ENCODE results near the gene NR6A1. TPM values are rescaled to one million over a fixed set of nuclear protein-coding genes. Genes with fewer than 3 reads are reported as not detected.

Gene NR6A1
- total RNA-seq, 1 experiment from 2014 or later: 99.3 TPM

- no peak overlapping the region for H3T11ph ChIP-seq (ENCODE audit: low read length)
- no peaks in the 10 kb centered on the region for H3K23me2 ChIP-seq (ENCODE audit: insufficient read length, low read depth, low read length, poor library complexity, severe bottlenecking)
- TF ChIP-seq CTCF (conservative IDR thresholded peaks at IDR 0.05): no peak
- H3K4me2 ChIP-seq (ENCODE audit: insufficient read depth, insufficient read length, low read length): no peak overlapping the region
- no peak overlapping the region for H2BK15ac ChIP-seq (ENCODE audit: low read depth, low read length)
- Mint-ChIP-seq H3K27me3 (ENCODE audit: low read depth) (peaks cover 2% of the 10 kb centered on the region), H3K4me1 (peaks cover 2 to 20% of the 10 kb centered on the region in 2 experiments; a peak in 3 of 4 replicates), H3K9me3 (no peaks in the 10 kb centered on the region), H3K36me3 (ENCODE audit: insufficient read depth in 1 of 3, low read depth in 3 of 3) (0 out of 7 replicates have a peak, but pooled peaks cover 0 to 5% (median 2%) of the 10 kb centered on the region in 3 experiments), H3K4me3 (peak overlapping the region in 1 of 2 experiments; percentile 22; a peak in 1 of 5 replicates), H3K27ac (peak overlapping the region in 1 of 3 experiments; percentile 25; a peak in 1 of 7 replicates)
- DNase-seq: peak; percentile 28
- no peak overlapping the region for H2BK5ac ChIP-seq (ENCODE audit: insufficient read length, low read length)
- H4K91ac ChIP-seq (ENCODE audit: insufficient read length, low read depth, low read length): no peak overlapping the region
- H3K27me3 ChIP-seq (ENCODE audit: insufficient read depth, low read length): no peaks in the 10 kb centered on the region
- H2BK120ac ChIP-seq (ENCODE audit: low read depth, low read length, poor library complexity, severe bottlenecking): no peak overlapping the region
- no peak overlapping the region for H2AK5ac ChIP-seq (ENCODE audit: insufficient read length, low read length)
- H2AFZ ChIP-seq (ENCODE audit: low read length): no peak overlapping the region
- no peak overlapping the region for H3K18ac ChIP-seq (ENCODE audit: insufficient read length, low read depth, low read length)
- H4K8ac ChIP-seq (replicated peaks; ENCODE audit: insufficient read length, low read depth, low read length): no peak overlapping the region
- no peaks in the 10 kb centered on the region for H3K9me3 ChIP-seq (ENCODE audit: control insufficient read depth, low read depth, low read length)
- H3K79me1 ChIP-seq (ENCODE audit: insufficient read depth, low read depth, low read length, poor library complexity, severe bottlenecking): no peaks in the 10 kb centered on the region
- no peaks in the 10 kb centered on the region for H3K4me1 ChIP-seq (ENCODE audit: insufficient read depth, low read length)
- H3K56ac ChIP-seq (ENCODE audit: insufficient read length, low read depth, low read length): no peak overlapping the region
- H3K23ac ChIP-seq (ENCODE audit: insufficient read length, low read depth, low read length): no peak overlapping the region
- H4K5ac ChIP-seq (ENCODE audit: insufficient read length, low read depth, low read length): no peak overlapping the region
- no peak overlapping the region for H2BK12ac ChIP-seq (ENCODE audit: insufficient read length, low read depth, low read length)
- WGBS (ENCODE audit: extremely low coverage, insufficient read length, low lambda C conversion rate): 100% methylated on average over 2 of the region's 23 CpGs
- no peak overlapping the region for H2BK20ac ChIP-seq (ENCODE audit: low read depth, low read length, poor library complexity, severe bottlenecking)
- H3K27ac ChIP-seq (ENCODE audit: insufficient read length, low read depth, low read length): no peak overlapping the region
- no peaks in the 10 kb centered on the region for H3K79me2 ChIP-seq (ENCODE audit: insufficient read depth, low read length)
- H3K9ac ChIP-seq (ENCODE audit: extremely low read depth, insufficient read length, low read length): no peak overlapping the region
- H3K4ac ChIP-seq (ENCODE audit: low read depth, low read length): no peak overlapping the region
- no peak overlapping the region; the same call in 1 of the 2 replicates for H3K14ac ChIP-seq (ENCODE audit: insufficient read depth, low read length)
- H4K20me1 ChIP-seq (ENCODE audit: control insufficient read depth, insufficient read depth, insufficient read length): no peaks in the 10 kb centered on the region
Observed at GRCh38 chr9:124511891-124512805, 259.0 kb downstream of the NR6A1 start.

All from H9 (cell line).